H9 (cell line): Measurements from ENCODE around the gene TRIM68. TPM values are rescaled to one million over a fixed set of nuclear protein-coding genes. Genes with fewer than 3 reads are reported as not detected.

Experiments used
- DNase-seq: peaks from one replicate; pipeline ENCODE4 v3.0.0-alpha.2; 2017
- H2AFZ ChIP-seq: one replicate; pipeline ENCODE4 v1.6.1; 2013; ENCODE audit warnings: mild to moderate bottlenecking, low read length, control low read depth, moderate library complexity
- H2AK5ac ChIP-seq: 2 replicates; pipeline ENCODE4 v1.6.1; 2013; ENCODE audit warnings: low read length, control low read depth, mixed read lengths; ENCODE audit not compliant: insufficient read length
- H2BK120ac ChIP-seq: one replicate; pipeline ENCODE4 v1.6.1; 2013; ENCODE audit warnings: low read depth, mild to moderate bottlenecking, low read length, control low read depth, inconsistent platforms; ENCODE audit not compliant: poor library complexity, severe bottlenecking
- H2BK12ac ChIP-seq: 2 replicates; pipeline ENCODE4 v1.6.1; 2013; ENCODE audit warnings: low read length, control low read depth, mixed read lengths, low read depth; ENCODE audit not compliant: insufficient read length
- H2BK15ac ChIP-seq: 2 replicates; pipeline ENCODE4 v1.6.1; 2013; ENCODE audit warnings: low read depth, low read length, control low read depth
- H2BK20ac ChIP-seq: one replicate; pipeline ENCODE4 v1.6.1; 2013; ENCODE audit warnings: low read depth, mild to moderate bottlenecking, low read length, control low read depth, inconsistent platforms; ENCODE audit not compliant: poor library complexity, severe bottlenecking
- H2BK5ac ChIP-seq: 2 replicates; pipeline ENCODE4 v1.6.1; 2013; ENCODE audit warnings: low read length, control low read depth, mixed read lengths; ENCODE audit not compliant: insufficient read length
- H3K14ac ChIP-seq: 2 replicates; pipeline ENCODE4 v1.6.1; 2013; ENCODE audit warnings: low read length, control low read depth; ENCODE audit not compliant: insufficient read depth
- H3K18ac ChIP-seq: 2 replicates; pipeline ENCODE4 v1.6.1; 2013; ENCODE audit warnings: low read depth, mild to moderate bottlenecking, mixed read lengths, low read length, control low read depth; ENCODE audit not compliant: insufficient read length
- H3K23ac ChIP-seq: 2 replicates; pipeline ENCODE4 v1.6.1; 2013; ENCODE audit warnings: low read length, control low read depth, mixed read lengths, low read depth; ENCODE audit not compliant: insufficient read length
- H3K23me2 ChIP-seq: 2 replicates; pipeline ENCODE4 v1.6.1; 2013; ENCODE audit warnings: low read depth, mild to moderate bottlenecking, mixed read lengths, low read length, control low read depth; ENCODE audit not compliant: insufficient read length, poor library complexity, severe bottlenecking
- H3K27ac ChIP-seq: 2 replicates; pipeline ENCODE4 v1.5.1; 2013; ENCODE audit warnings: low read length, control low read depth, mixed read lengths, low read depth; ENCODE audit not compliant: insufficient read length
- H3K27me3 ChIP-seq: 2 replicates; pipeline ENCODE4 v1.6.1; 2013; ENCODE audit warnings: low read length, control low read depth, inconsistent platforms; ENCODE audit not compliant: insufficient read depth
- H3K4ac ChIP-seq: 2 replicates; pipeline ENCODE4 v1.6.1; 2013; ENCODE audit warnings: low read depth, mild to moderate bottlenecking, control low read depth, inconsistent platforms, low read length, moderate library complexity
- H3K4me1 ChIP-seq: 2 replicates; pipeline ENCODE4 v1.6.1; 2013; ENCODE audit warnings: low read length, control low read depth, inconsistent platforms; ENCODE audit not compliant: insufficient read depth
- H3K4me2 ChIP-seq: 2 replicates; pipeline ENCODE4 v1.6.1; 2013; ENCODE audit warnings: low read length, control low read depth, mixed read lengths; ENCODE audit not compliant: insufficient read length, insufficient read depth
- H3K56ac ChIP-seq: 2 replicates; pipeline ENCODE4 v1.6.1; 2013; ENCODE audit warnings: low read depth, mild to moderate bottlenecking, mixed read lengths, low read length, control low read depth; ENCODE audit not compliant: insufficient read length
- H3K79me1 ChIP-seq: 2 replicates; pipeline ENCODE4 v1.6.1; 2013; ENCODE audit warnings: low read depth, mild to moderate bottlenecking, moderate library complexity, low read length, control low read depth, inconsistent platforms; ENCODE audit not compliant: insufficient read depth, poor library complexity, severe bottlenecking
- H3K79me2 ChIP-seq: 2 replicates; pipeline ENCODE4 v1.6.1; 2013; ENCODE audit warnings: low read length, control low read depth, inconsistent platforms; ENCODE audit not compliant: insufficient read depth
- H3K9ac ChIP-seq: 2 replicates; pipeline ENCODE4 v1.6.1; 2013; ENCODE audit warnings: low read length, control low read depth, mixed read lengths; ENCODE audit not compliant: insufficient read length; ENCODE audit errors: extremely low read depth
- H3K9me3 ChIP-seq: one replicate; pipeline ENCODE4 v1.6.1; 2013; ENCODE audit warnings: low read depth, low read length, inconsistent platforms; ENCODE audit not compliant: control insufficient read depth
- H3T11ph ChIP-seq: one replicate; pipeline ENCODE4 v1.6.1; 2013; ENCODE audit warnings: mild to moderate bottlenecking, low read length, control low read depth, inconsistent platforms
- H4K20me1 ChIP-seq: one replicate; pipeline ENCODE4 v1.6.1; 2013; ENCODE audit not compliant: control insufficient read depth, insufficient read length, insufficient read depth
- H4K5ac ChIP-seq: 2 replicates; pipeline ENCODE4 v1.6.1; 2013; ENCODE audit warnings: low read depth, mild to moderate bottlenecking, mixed read lengths, low read length, control low read depth; ENCODE audit not compliant: insufficient read length
- H4K8ac ChIP-seq: replicated peaks from 2 replicates; pipeline ENCODE4 v1.6.1; 2013; ENCODE audit warnings: low read length, control low read depth, mixed read lengths, low read depth; ENCODE audit not compliant: insufficient read length
- H4K91ac ChIP-seq: 2 replicates; pipeline ENCODE4 v1.6.1; 2013; ENCODE audit warnings: low read depth, mild to moderate bottlenecking, moderate library complexity, mixed read lengths, low read length, control low read depth; ENCODE audit not compliant: insufficient read length
- H3K27ac Mint-ChIP-seq, 3 experiments: 2 replicates in 2 of 3; 3 replicates in 1 of 3; pipeline ENCODE4 v1.8.0; 2020 to 2021; ENCODE audit warnings: mixed read lengths in 3 of 3, mild to moderate bottlenecking in 1 of 3, moderate library complexity in 1 of 3
- H3K27me3 Mint-ChIP-seq: 2 replicates; pipeline ENCODE4 v1.8.0; 2021; ENCODE audit warnings: low read depth, mild to moderate bottlenecking, moderate library complexity, mixed read lengths
- H3K36me3 Mint-ChIP-seq, 3 experiments: 2 replicates in 2 of 3; 3 replicates in 1 of 3; pipeline ENCODE4 v1.8.0; 2020 to 2021; ENCODE audit warnings: low read depth in 3 of 3, mixed read lengths in 3 of 3; ENCODE audit not compliant: insufficient read depth in 1 of 3
- H3K4me1 Mint-ChIP-seq, 2 experiments: 2 replicates each; pipeline ENCODE4 v1.8.0; 2020; ENCODE audit warnings: mixed read lengths in 2 of 2
- H3K4me3 Mint-ChIP-seq, 2 experiments: 2 replicates in 1 of 2; 3 replicates in 1 of 2; pipeline ENCODE4 v1.8.0; 2020 to 2021; ENCODE audit warnings: mild to moderate bottlenecking in 2 of 2, mixed read lengths in 2 of 2, moderate library complexity in 1 of 2
- H3K9me3 Mint-ChIP-seq, 2 experiments: 2 replicates in 1 of 2; 3 replicates in 1 of 2; pipeline ENCODE4 v1.8.0; 2020; ENCODE audit warnings: mild to moderate bottlenecking in 2 of 2, mixed read lengths in 2 of 2, moderate library complexity in 1 of 2
- CTCF ChIP-seq: fragments of 200-600 bp; sonication (generic); conservative IDR thresholded peaks from 3 replicates; pipeline ENCODE4 v1.8.0; 2021; ENCODE audit warnings: antibody characterized with exemption, mild to moderate bottlenecking
- WGBS: extraction: QIAGEN DNeasy Blood & Tissue Kit; methylation state at CpG from one replicate; pipeline ENCODE4 v1.1.7; 2013; ENCODE audit warnings: missing lambda C conversion rate, low lambda C conversion rate, mixed read lengths; ENCODE audit not compliant: insufficient read length; ENCODE audit errors: extremely low coverage; 5-methylcytosine and 5-hydroxymethylcytosine counted together
- total RNA-seq: library from RNA; stranded (reverse); gene quantifications from 2 replicates; pipeline ENCODE4 v1.2.1, GENCODE V29; 2021

The TRIM68 gene
- total RNA-seq, 1 experiment from 2014 or later: 9.9 TPM

GRCh38 chr11:4578624-4579023 lies 29.4 kb downstream of the TRIM68 start:
- no peak for TF ChIP-seq CTCF
- H3K9me3 Mint-ChIP-seq: no peaks in the 10 kb centered on the region; a peak in 1 of 5 replicates
- H4K8ac ChIP-seq: no peak overlapping the region

More at GRCh38 chr11:4578624-4579023, 29.4 kb downstream of the TRIM68 start:
- Histone ChIP-seq H3K9me3 (no peaks in the 10 kb centered on the region), H3K79me1 (no peaks in the 10 kb centered on the region), H3K4me1 (no peaks in the 10 kb centered on the region), H2BK12ac (no peak overlapping the region), H4K91ac (no peak overlapping the region), H3K14ac (no peak overlapping the region), H3K18ac (no peak overlapping the region), H3K56ac (no peak overlapping the region), H2BK5ac (no peak overlapping the region), H4K5ac (no peak overlapping the region), H3K23me2 (no peaks in the 10 kb centered on the region), H3K4ac (no peak overlapping the region), H2AFZ (no peak overlapping the region), H3K79me2 (no peaks in the 10 kb centered on the region), H2BK15ac (no peak overlapping the region), H2BK20ac (no peak overlapping the region), H3K23ac (no peak overlapping the region), H3T11ph (no peak overlapping the region), H3K27me3 (no peaks in the 10 kb centered on the region), H4K20me1 (no peaks in the 10 kb centered on the region), H2AK5ac (no peak overlapping the region), H3K9ac (no peak overlapping the region), H3K27ac (no peak overlapping the region), H3K4me2 (no peak overlapping the region), H2BK120ac (no peak overlapping the region)
- DNase-seq: no peak
- Mint-ChIP-seq H3K27me3 (peaks cover 5% of the 10 kb centered on the region; the same call in 1 of the 2 replicates), H3K36me3 (no peaks in the 10 kb centered on the region), H3K4me3 (no peak overlapping the region), H3K27ac (no peak overlapping the region), H3K4me1 (no peaks in the 10 kb centered on the region)
- no CpG with 5 or more reads among the region's 6 CpGs for WGBS
